Measurements from ENCODE around the gene TCERG1L.

DNA sequence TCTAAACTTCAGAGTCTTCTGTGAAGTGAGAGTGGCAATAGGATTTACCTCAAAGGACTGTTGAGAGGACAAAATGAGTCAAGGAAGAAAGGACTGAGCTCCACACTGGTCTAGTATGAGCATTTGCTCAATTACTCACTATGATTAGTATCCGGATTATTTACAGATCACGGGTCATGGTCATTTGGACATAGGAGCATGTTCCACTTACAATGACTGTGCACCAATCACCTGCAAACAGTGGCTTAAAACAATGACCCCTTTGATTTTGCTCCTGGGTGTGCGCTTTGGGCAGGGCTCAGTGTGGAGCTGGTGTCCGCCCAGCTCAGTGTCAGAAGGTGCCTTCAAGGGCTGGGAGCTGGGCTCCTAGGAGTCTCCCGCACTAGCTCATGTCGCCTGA lies 225.4 kb downstream of the TCERG1L start:
- TF ChIP-seq, protein P1, sequence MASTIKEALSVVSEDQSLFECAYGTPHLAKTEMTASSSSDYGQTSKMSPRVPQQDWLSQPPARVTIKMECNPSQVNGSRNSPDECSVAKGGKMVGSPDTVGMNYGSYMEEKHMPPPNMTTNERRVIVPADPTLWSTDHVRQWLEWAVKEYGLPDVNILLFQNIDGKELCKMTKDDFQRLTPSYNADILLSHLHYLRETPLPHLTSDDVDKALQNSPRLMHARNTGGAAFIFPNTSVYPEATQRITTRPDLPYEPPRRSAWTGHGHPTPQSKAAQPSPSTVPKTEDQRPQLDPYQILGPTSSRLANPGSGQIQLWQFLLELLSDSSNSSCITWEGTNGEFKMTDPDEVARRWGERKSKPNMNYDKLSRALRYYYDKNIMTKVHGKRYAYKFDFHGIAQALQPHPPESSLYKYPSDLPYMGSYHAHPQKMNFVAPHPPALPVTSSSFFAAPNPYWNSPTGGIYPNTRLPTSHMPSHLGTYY (CRISPR knock-in tag; IDR thresholded peaks at IDR 0.05): no peak
- TF ChIP-seq, protein P2, sequence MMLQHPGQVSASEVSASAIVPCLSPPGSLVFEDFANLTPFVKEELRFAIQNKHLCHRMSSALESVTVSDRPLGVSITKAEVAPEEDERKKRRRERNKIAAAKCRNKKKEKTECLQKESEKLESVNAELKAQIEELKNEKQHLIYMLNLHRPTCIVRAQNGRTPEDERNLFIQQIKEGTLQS (CRISPR knock-in tag; conservative IDR thresholded peaks at IDR 0.05): no peak
- TF ChIP-seq, protein P3, sequence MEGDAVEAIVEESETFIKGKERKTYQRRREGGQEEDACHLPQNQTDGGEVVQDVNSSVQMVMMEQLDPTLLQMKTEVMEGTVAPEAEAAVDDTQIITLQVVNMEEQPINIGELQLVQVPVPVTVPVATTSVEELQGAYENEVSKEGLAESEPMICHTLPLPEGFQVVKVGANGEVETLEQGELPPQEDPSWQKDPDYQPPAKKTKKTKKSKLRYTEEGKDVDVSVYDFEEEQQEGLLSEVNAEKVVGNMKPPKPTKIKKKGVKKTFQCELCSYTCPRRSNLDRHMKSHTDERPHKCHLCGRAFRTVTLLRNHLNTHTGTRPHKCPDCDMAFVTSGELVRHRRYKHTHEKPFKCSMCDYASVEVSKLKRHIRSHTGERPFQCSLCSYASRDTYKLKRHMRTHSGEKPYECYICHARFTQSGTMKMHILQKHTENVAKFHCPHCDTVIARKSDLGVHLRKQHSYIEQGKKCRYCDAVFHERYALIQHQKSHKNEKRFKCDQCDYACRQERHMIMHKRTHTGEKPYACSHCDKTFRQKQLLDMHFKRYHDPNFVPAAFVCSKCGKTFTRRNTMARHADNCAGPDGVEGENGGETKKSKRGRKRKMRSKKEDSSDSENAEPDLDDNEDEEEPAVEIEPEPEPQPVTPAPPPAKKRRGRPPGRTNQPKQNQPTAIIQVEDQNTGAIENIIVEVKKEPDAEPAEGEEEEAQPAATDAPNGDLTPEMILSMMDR (IDR thresholded peaks at IDR 0.05): no peak
- TF ChIP-seq, protein P4, sequence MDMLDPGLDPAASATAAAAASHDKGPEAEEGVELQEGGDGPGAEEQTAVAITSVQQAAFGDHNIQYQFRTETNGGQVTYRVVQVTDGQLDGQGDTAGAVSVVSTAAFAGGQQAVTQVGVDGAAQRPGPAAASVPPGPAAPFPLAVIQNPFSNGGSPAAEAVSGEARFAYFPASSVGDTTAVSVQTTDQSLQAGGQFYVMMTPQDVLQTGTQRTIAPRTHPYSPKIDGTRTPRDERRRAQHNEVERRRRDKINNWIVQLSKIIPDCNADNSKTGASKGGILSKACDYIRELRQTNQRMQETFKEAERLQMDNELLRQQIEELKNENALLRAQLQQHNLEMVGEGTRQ (CRISPR knock-in tag; IDR thresholded peaks at IDR 0.05): no peak
- TF ChIP-seq, protein P5, sequence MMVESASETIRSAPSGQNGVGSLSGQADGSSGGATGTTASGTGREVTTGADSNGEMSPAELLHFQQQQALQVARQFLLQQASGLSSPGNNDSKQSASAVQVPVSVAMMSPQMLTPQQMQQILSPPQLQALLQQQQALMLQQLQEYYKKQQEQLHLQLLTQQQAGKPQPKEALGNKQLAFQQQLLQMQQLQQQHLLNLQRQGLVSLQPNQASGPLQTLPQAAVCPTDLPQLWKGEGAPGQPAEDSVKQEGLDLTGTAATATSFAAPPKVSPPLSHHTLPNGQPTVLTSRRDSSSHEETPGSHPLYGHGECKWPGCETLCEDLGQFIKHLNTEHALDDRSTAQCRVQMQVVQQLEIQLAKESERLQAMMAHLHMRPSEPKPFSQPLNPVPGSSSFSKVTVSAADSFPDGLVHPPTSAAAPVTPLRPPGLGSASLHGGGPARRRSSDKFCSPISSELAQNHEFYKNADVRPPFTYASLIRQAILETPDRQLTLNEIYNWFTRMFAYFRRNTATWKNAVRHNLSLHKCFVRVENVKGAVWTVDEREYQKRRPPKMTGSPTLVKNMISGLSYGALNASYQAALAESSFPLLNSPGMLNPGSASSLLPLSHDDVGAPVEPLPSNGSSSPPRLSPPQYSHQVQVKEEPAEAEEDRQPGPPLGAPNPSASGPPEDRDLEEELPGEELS (CRISPR knock-in tag; IDR thresholded peaks at IDR 0.05): no peak
- TF ChIP-seq HMGA2 (CRISPR knock-in tag; IDR thresholded peaks at IDR 0.05) (no peak), ZNF263 (CRISPR knock-in tag; IDR thresholded peaks at IDR 0.05; ENCODE audit: low read depth) (no peak)
- TF ChIP-seq, protein P6, sequence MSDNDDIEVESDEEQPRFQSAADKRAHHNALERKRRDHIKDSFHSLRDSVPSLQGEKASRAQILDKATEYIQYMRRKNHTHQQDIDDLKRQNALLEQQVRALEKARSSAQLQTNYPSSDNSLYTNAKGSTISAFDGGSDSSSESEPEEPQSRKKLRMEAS (CRISPR knock-in tag; IDR thresholded peaks at IDR 0.05): no peak

All from WTC11 (cell line).